Measurements from ENCODE around the gene RUFY3. TPM values are rescaled to one million over a fixed set of nuclear protein-coding genes. Genes with fewer than 3 reads are reported as not detected.

RUFY3 gene
- total and polyA plus RNA-seq, 2 of the 13 experiments (the other 11 are each of a cell fraction or from before 2014, with no cell fraction given) = 17.9 to 25.3 TPM

GRCh38 chr4:70802928-70803580, 81.3 kb downstream of the RUFY3 start:
- no peak overlapping the region for H3K4me2 ChIP-seq (ENCODE audit: low read depth, low read length)
- TF ChIP-seq FOXA3 (CRISPR knock-in tag; IDR thresholded peaks at IDR 0.05) (0 out of 2 replicates have a peak, but pooled peaks have one; percentile 17), ZNF18 (CRISPR knock-in tag; IDR thresholded peaks at IDR 0.05; ENCODE audit: insufficient replicate concordance) (peak; percentile 29), YEATS4 (CRISPR knock-in tag; IDR thresholded peaks at IDR 0.05; ENCODE audit: borderline replicate concordance) (no peak)
- 95% methylated on average over 5 of the region's 5 CpGs for WGBS (ENCODE audit: low lambda C conversion rate)

GRCh38 chr4:70808151-70808550, 86.4 kb downstream of the RUFY3 start:
- ChIA-PET CTCF (ENCODE audit: low intra/inter-chr PET ratio, low total read pairs) (no interaction called here), POLR2A (no interaction called here)
- no peak for FAIRE-seq
- TF ChIP-seq RBM22 (optimal IDR thresholded peaks at IDR 0.05; ENCODE audit: low read length) (no peak), PLSCR1 (CRISPR knock-in tag; IDR thresholded peaks at IDR 0.05; ENCODE audit: borderline replicate concordance) (no peak), MAFF (IDR thresholded peaks at IDR 0.05; ENCODE audit: low read depth, low read length) (no peak), ZFP90 (CRISPR knock-in tag; IDR thresholded peaks at IDR 0.05; ENCODE audit: borderline replicate concordance) (no peak), ZNF780A (CRISPR knock-in tag; IDR thresholded peaks at IDR 0.05) (no peak), LRRFIP1 (CRISPR knock-in tag; conservative IDR thresholded peaks at IDR 0.05) (no peak), ZNF800 (CRISPR knock-in tag; IDR thresholded peaks at IDR 0.05) (no peak)

More at GRCh38 chr4:70802928-70803580, 81.3 kb downstream of the RUFY3 start:
- peaks cover 6% of the 10 kb centered on the region; the same call in 1 of the 2 replicates for H3K4me1 ChIP-seq (ENCODE audit: insufficient read depth, low read length)
- ATAC-seq (no peak; the same call in 2 of the 3 replicates), DNase-seq (ENCODE audit: low spot score) (no peak), FAIRE-seq (no peak)
- in situ Hi-C loops (cut with HindIII; ENCODE audit: extremely low pct_ligation_motif_present, low pct_unique_long_range_greater_than_20kb) = no loop called here
- H3K79me2 ChIP-seq (ENCODE audit: insufficient read depth, low read length) = no peaks in the 10 kb centered on the region
- BruUV-seq (replicated peaks) = no TSS peak
- no peaks in the 10 kb centered on the region for H3K27me3 ChIP-seq (ENCODE audit: control insufficient read depth in 1 of 2, insufficient read depth in 2 of 2, low read length in 2 of 2)
- POLR2A ChIA-PET = no interaction called here
- no peak overlapping the region for H3K27ac ChIP-seq (ENCODE audit: extremely low read length, insufficient read depth, low read length)
- H3K4me3 ChIP-seq (replicated peaks in 1 of 3; ENCODE audit: insufficient read depth in 1 of 3, low read depth in 2 of 3, low read length in 3 of 3) = no peak overlapping the region
- CTCF ChIA-PET (ENCODE audit: low intra/inter-chr PET ratio, low total read pairs) = no interaction called here
- no peak overlapping the region for H3K9ac ChIP-seq (ENCODE audit: insufficient read depth, low read depth, low read length)
- intact Hi-C loops (cut with micrococcal nuclease; ENCODE audit: unreplicated experiment) = no loop called here
- no peaks in the 10 kb centered on the region for H3K9me3 ChIP-seq (ENCODE audit: low read length)
- no peak overlapping the region for H2AFZ ChIP-seq (ENCODE audit: low read length)
- H3K36me3 ChIP-seq (replicated peaks in 1 of 2; ENCODE audit: control insufficient read depth in 1 of 2, insufficient read depth in 2 of 2, low read length in 2 of 2) = peaks cover 0 to 2% of the 10 kb centered on the region in 2 experiments; a peak in 1 of 5 replicates
- no peaks in the 10 kb centered on the region for H4K20me1 ChIP-seq (ENCODE audit: insufficient read depth, low read length)

More at GRCh38 chr4:70808151-70808550, 86.4 kb downstream of the RUFY3 start:
- Histone ChIP-seq H3K27me3 (ENCODE audit: control insufficient read depth in 1 of 2, insufficient read depth in 2 of 2, low read length in 2 of 2) (no peaks in the 10 kb centered on the region), H3K79me2 (ENCODE audit: insufficient read depth, low read length) (no peaks in the 10 kb centered on the region), H3K4me3 (replicated peaks in 1 of 3; ENCODE audit: insufficient read depth in 1 of 3, low read depth in 2 of 3, low read length in 3 of 3) (no peak overlapping the region), H3K4me2 (ENCODE audit: low read depth, low read length) (no peak overlapping the region), H3K4me1 (ENCODE audit: insufficient read depth, low read length) (no peaks in the 10 kb centered on the region), H3K9me3 (ENCODE audit: low read length) (no peaks in the 10 kb centered on the region), H4K20me1 (ENCODE audit: insufficient read depth, low read length) (no peaks in the 10 kb centered on the region), H3K9ac (ENCODE audit: insufficient read depth, low read depth, low read length) (no peak overlapping the region), H2AFZ (ENCODE audit: low read length) (no peak overlapping the region), H3K27ac (ENCODE audit: extremely low read length, insufficient read depth, low read length) (no peak overlapping the region), H3K36me3 (replicated peaks in 1 of 2; ENCODE audit: control insufficient read depth in 1 of 2, insufficient read depth in 2 of 2, low read length in 2 of 2) (no peaks in the 10 kb centered on the region)
- in situ Hi-C loops (cut with HindIII; ENCODE audit: extremely low pct_ligation_motif_present, low pct_unique_long_range_greater_than_20kb) (no loop called here), intact Hi-C loops (cut with micrococcal nuclease; ENCODE audit: unreplicated experiment) (no loop called here)
- no peak for ATAC-seq
- no TSS peak for BruUV-seq (replicated peaks)
- no peak for DNase-seq (ENCODE audit: low spot score)
- WGBS (ENCODE audit: low lambda C conversion rate) = 100% methylated on average over 1 of the region's 1 CpG
